ENCODE results near the gene ITSN1. TPM values are rescaled to one million over a fixed set of nuclear protein-coding genes. Genes with fewer than 3 reads are reported as not detected.
"Not testable (repeated sequence)": the region's sequence is repeated elsewhere in the genome, so short reads cannot be mapped to it uniquely, and the experiment has no call there.

Gene ITSN1
- 44.0 and 49.9 TPM in 2 replicates for total RNA-seq
- long read RNA-seq, partial matches to known transcripts = 110 of 132 reads
- long read RNA-seq, other reads (novel, unspliced or antisense) = 22 of 132 reads

- DNase-seq (ENCODE audit: extremely low spot score, unreplicated experiment) = peak; percentile 100
- Mint-ChIP-seq H3K27me3 (ENCODE audit: unreplicated experiment) (no peaks in the 10 kb centered on the region), H3K9me3 (ENCODE audit: unreplicated experiment) (no peaks in the 10 kb centered on the region), H3K36me3 (ENCODE audit: unreplicated experiment) (peaks cover 2% of the 10 kb centered on the region), H3K4me1 (ENCODE audit: unreplicated experiment) (peaks cover 29% of the 10 kb centered on the region), H3K27ac (ENCODE audit: unreplicated experiment) (peak within 1 kb of the TSS; percentile 98), H3K4me3 (ENCODE audit: unreplicated experiment) (peak within 1 kb of the TSS; percentile 92)
- TF ChIP-seq, protein P1, sequence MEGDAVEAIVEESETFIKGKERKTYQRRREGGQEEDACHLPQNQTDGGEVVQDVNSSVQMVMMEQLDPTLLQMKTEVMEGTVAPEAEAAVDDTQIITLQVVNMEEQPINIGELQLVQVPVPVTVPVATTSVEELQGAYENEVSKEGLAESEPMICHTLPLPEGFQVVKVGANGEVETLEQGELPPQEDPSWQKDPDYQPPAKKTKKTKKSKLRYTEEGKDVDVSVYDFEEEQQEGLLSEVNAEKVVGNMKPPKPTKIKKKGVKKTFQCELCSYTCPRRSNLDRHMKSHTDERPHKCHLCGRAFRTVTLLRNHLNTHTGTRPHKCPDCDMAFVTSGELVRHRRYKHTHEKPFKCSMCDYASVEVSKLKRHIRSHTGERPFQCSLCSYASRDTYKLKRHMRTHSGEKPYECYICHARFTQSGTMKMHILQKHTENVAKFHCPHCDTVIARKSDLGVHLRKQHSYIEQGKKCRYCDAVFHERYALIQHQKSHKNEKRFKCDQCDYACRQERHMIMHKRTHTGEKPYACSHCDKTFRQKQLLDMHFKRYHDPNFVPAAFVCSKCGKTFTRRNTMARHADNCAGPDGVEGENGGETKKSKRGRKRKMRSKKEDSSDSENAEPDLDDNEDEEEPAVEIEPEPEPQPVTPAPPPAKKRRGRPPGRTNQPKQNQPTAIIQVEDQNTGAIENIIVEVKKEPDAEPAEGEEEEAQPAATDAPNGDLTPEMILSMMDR (IDR thresholded peaks at IDR 0.05) = no peak
These were observed at the start of gene ITSN1 for GRCh38 chr21:33642027-33642895. TSS of gene ITSN1 (plus strand) at chr21:33642501. CDS start at chr21:33718829, 76,328 bp downstream.

- Mint-ChIP-seq H3K4me1 (ENCODE audit: unreplicated experiment) (no peaks in the 10 kb centered on the region), H3K27ac (ENCODE audit: unreplicated experiment) (no peak overlapping the region), H3K9me3 (ENCODE audit: unreplicated experiment) (no peaks in the 10 kb centered on the region), H3K4me3 (ENCODE audit: unreplicated experiment) (no peak overlapping the region), H3K36me3 (ENCODE audit: unreplicated experiment) (peaks cover 33% of the 10 kb centered on the region), H3K27me3 (ENCODE audit: unreplicated experiment) (no peaks in the 10 kb centered on the region)
- TF ChIP-seq, protein P1 (IDR thresholded peaks at IDR 0.05) = no peak
- DNase-seq (ENCODE audit: extremely low spot score, unreplicated experiment) = no peak
These were observed 44.2 kb upstream of the ITSN1 start for GRCh38 chr21:33598051-33598450.

DNA sequence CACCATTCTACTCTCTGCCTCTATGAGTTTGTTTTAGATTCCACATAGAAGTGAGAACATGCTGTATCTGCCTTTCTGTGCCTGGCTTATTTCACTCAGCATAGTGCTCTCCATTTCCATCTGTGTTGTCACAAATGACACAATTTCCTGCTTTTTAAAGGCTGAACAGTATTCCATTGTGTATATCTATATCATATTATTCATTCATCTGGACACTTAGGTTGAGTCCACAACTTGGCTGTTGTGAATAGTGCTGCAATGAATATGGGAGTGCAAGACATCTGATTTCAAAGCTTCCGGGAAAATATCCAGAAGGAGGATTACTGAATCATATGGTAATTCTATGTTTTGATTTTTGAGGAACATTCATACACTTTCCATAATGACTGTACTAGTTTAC is 33.7 kb upstream of the ITSN1 start:
- TF ChIP-seq, protein P1 (IDR thresholded peaks at IDR 0.05) = no peak
- H3K27me3 Mint-ChIP-seq (ENCODE audit: unreplicated experiment) = no peaks in the 10 kb centered on the region
- DNase-seq (ENCODE audit: extremely low spot score, unreplicated experiment) = no peak
- peaks cover 22% of the 10 kb centered on the region for H3K36me3 Mint-ChIP-seq (ENCODE audit: unreplicated experiment)
- no peaks in the 10 kb centered on the region for H3K9me3 Mint-ChIP-seq (ENCODE audit: unreplicated experiment)
- no peak overlapping the region for H3K27ac Mint-ChIP-seq (ENCODE audit: unreplicated experiment)
- H3K4me1 Mint-ChIP-seq (ENCODE audit: unreplicated experiment) = no peaks in the 10 kb centered on the region
- H3K4me3 Mint-ChIP-seq (ENCODE audit: unreplicated experiment) = no peak overlapping the region

- DNase-seq (ENCODE audit: extremely low spot score, unreplicated experiment) = no peak
- Mint-ChIP-seq H3K9me3 (ENCODE audit: unreplicated experiment) (no peaks in the 10 kb centered on the region), H3K27me3 (ENCODE audit: unreplicated experiment) (no peaks in the 10 kb centered on the region), H3K4me3 (ENCODE audit: unreplicated experiment) (no peak overlapping the region), H3K27ac (ENCODE audit: unreplicated experiment) (no peak overlapping the region), H3K4me1 (ENCODE audit: unreplicated experiment) (no peaks in the 10 kb centered on the region), H3K36me3 (ENCODE audit: unreplicated experiment) (peaks cover 24% of the 10 kb centered on the region)
- TF ChIP-seq, protein P1 (IDR thresholded peaks at IDR 0.05) = no peak
These were observed 31.1 kb upstream of the ITSN1 start for GRCh38 chr21:33611006-33611744.

DNA sequence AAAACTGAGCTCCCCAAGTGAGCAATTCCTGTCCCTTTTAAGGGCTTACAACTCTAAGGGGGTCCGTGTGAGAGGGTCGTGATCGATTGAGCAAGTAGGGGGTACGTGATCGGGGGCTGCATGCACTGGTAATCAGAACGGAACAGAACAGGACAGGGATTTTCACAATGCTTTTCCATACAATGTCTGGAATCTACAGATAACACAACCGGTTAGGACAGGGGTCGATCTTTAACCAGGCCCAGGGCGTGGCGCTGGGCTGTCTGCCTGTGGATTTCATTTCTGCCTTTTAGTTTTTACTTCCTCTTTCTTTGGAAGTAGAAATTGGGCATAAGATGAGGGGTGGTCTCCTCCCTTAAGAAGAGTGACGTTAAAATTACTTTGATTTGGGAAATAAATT is 24.7 kb upstream of the ITSN1 start:
- H3K4me3 Mint-ChIP-seq (ENCODE audit: unreplicated experiment) = not testable (repeated sequence)

More for the DNA sequence above, 24.7 kb upstream of the ITSN1 start:
- H3K4me1 Mint-ChIP-seq (ENCODE audit: unreplicated experiment); H3K9me3 Mint-ChIP-seq (ENCODE audit: unreplicated experiment); H3K27me3 Mint-ChIP-seq (ENCODE audit: unreplicated experiment); DNase-seq (ENCODE audit: extremely low spot score, unreplicated experiment); H3K27ac Mint-ChIP-seq (ENCODE audit: unreplicated experiment): not testable (repeated sequence)
- H3K36me3 Mint-ChIP-seq (ENCODE audit: unreplicated experiment) = peaks cover 41% of the 10 kb centered on the region

Data from osteocyte (in vitro differentiated cells).